Femur (tissue), 1 donor: Measurements from ENCODE around the gene TAS2R41.
"Not testable (repeated sequence)": the region's sequence is repeated elsewhere in the genome, so short reads cannot be mapped to it uniquely, and the experiment has no call there.

Experiments
- DNase-seq: peaks from one replicate; pipeline ENCODE4 v3.0.0-alpha.2; 2017

TAS2R41 gene

DNA sequence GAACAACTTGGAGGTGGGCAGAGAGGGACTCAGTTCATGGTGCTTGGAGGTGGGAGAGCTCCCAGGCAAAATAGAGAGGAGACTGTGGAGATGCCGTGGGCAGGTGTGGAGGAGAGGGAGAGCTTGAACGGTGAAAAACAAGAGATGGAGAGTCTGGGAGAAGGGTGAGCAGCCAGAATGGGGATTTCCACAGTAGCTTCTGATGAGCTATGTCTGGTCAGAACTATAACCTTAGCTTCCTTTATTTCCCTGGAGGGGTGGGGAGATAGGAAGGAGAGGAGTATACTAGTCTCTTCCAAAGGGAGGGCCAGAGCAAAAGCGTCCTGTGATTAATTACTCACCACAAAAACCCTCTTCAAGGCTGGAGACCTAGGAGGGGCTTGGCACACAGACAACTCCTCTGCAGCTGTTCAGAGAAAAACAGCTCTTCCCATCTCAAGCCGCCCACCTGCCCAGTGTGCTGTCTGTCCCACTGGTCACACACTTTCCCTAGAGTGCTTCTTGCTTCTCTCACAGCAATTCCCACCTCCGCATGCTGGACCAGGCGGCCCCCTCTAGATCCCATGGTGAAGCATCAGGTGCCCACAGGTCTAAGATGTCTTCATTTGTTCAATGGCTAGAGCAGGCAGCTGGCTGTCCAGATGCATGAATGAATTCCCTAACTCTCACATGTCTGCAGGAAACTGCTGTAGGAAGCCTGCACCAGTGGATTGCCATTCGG is 41.9 kb downstream of the TAS2R41 start:
- peak; percentile 75 for DNase-seq

DNA sequence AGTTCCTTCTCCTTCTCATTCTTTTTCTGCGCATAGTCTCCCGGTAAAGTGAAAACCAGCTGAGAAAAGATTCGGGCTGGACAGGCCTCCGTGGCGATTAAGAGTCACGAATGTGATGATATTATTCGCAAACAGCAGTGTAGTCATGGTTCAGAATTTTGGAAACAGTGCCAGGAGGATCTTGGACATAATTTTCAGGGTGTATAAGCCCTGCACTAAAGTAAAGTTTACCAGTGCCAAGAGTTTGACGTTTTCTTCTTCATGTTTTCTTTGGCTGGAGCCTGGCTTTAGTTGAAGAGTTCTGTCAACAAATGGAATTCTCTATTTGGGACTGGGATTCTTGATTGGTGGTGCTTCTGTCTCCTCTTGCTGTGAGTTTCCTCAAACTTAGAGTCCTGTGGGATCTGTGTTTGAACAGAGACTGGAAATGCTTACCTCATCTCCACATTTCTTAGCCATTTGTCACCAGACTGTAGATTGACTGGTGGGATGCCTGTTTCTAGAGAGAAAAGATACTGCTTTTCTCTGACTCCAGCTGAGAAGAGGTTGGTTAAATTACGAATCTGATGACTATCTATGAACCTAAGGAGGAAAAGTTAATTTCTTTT is 44.7 kb downstream of the TAS2R41 start:
- DNase-seq: not testable (repeated sequence)
